GM12878 (cell line): ENCODE data around the gene PTP4A1. TPM values are rescaled to one million over a fixed set of nuclear protein-coding genes. Genes with fewer than 3 reads are reported as not detected.

Source experiments
- ATAC-seq: fragments of 200-7000 bp; cut with Tn5 transposase; 3 replicates; pipeline ENCODE4 v1.9.1; 2020; ENCODE audit warnings: mild to moderate bottlenecking, moderate library complexity
- BruUV-seq: library from RNA; stranded (reverse); fragments of 400-500 nt; replicated peaks from 2 replicates; lab custom pipeline; 2021; lab: Mats Ljungman, UMichigan
- CTCF ChIA-PET: fragments of 300-600 bp; sonication (Branson Sonifier 250); formaldehyde crosslinking; extraction: SDS; loops from one replicate; lab custom pipeline; 2021; ENCODE audit warnings: inconsistent platforms; lab: Yijun Ruan, JAX
- POLR2A ChIA-PET: fragments of 350-600 bp; formaldehyde crosslinking; extraction: SDS; loops from one replicate; lab custom pipeline; 2021; ENCODE audit warnings: inconsistent platforms; lab: Charles Lee
- RAD21 ChIA-PET: fragments of 300-600 bp; sonication (Branson Sonifier 250); formaldehyde crosslinking; loops from one replicate; lab custom pipeline; 2023; ENCODE audit warnings: antibody characterized with exemption; ENCODE audit not compliant: unreplicated experiment; lab: Charles Lee
- SMC1A ChIA-PET: fragments of 300-600 bp; sonication (Branson Sonifier 250); formaldehyde crosslinking; loops from one replicate; lab custom pipeline; 2023; ENCODE audit not compliant: unreplicated experiment, uncharacterized antibody; lab: Charles Lee
- DNase-seq: peaks from one replicate; pipeline ENCODE4 v3.0.0-alpha.2; 2011; ENCODE audit warnings: low read depth, low spot score
- FAIRE-seq: peaks from 3 replicates; lab custom pipeline; 2011; peaks lifted over from hg19 to GRCh38; lab: Jason Lieb, UNC
- H2AFZ ChIP-seq: 2 replicates; pipeline ENCODE4 v1.6.0; 2011; ENCODE audit warnings: low read depth, low read length, control low read depth; ENCODE audit not compliant: control insufficient read depth
- H3K27ac ChIP-seq: 2 replicates; pipeline ENCODE4 v1.5.1; 2011; ENCODE audit warnings: control low read depth; ENCODE audit not compliant: control insufficient read depth, insufficient read depth
- H3K27me3 ChIP-seq, 2 experiments: replicated peaks in 1 of 2; 2 replicates each; pipeline versions ENCODE4 v1.6.0 to v1.6.1; 2011; ENCODE audit warnings: low read length in 1 of 2; ENCODE audit not compliant: control insufficient read depth in 2 of 2, insufficient read depth in 2 of 2
- H3K36me3 ChIP-seq, 2 experiments: 2 replicates each; pipeline ENCODE4 v1.5.1; 2011; ENCODE audit warnings: low read length in 1 of 2; ENCODE audit not compliant: control insufficient read depth in 2 of 2, insufficient read depth in 2 of 2
- H3K4me1 ChIP-seq: 2 replicates; pipeline ENCODE4 v1.6.1; 2011; ENCODE audit warnings: mild to moderate bottlenecking, low read length, moderate library complexity, mixed read lengths; ENCODE audit not compliant: control insufficient read depth, insufficient read depth
- H3K4me2 ChIP-seq: 2 replicates; pipeline ENCODE4 v1.6.0; 2011; ENCODE audit warnings: control low read depth; ENCODE audit not compliant: control insufficient read depth, insufficient read depth
- H3K4me3 ChIP-seq: fragments of 200-600 bp; sonication (generic); 2 replicates; pipeline ENCODE4 v1.5.1; 2016
- H3K79me2 ChIP-seq: 2 replicates; pipeline ENCODE4 v1.6.0; 2011; ENCODE audit warnings: low read length; ENCODE audit not compliant: control insufficient read depth, insufficient read depth
- H3K9ac ChIP-seq: 2 replicates; pipeline ENCODE4 v1.8.0; 2011; ENCODE audit warnings: low read length, control low read depth, mixed read lengths; ENCODE audit not compliant: control insufficient read depth, insufficient read depth
- H3K9me3 ChIP-seq: replicated peaks from 3 replicates; pipeline ENCODE4 v1.5.1; 2011; ENCODE audit warnings: mild to moderate bottlenecking, low read length; ENCODE audit not compliant: control insufficient read depth, insufficient read depth
- H4K20me1 ChIP-seq: 2 replicates; pipeline ENCODE4 v1.6.0; 2011; ENCODE audit not compliant: control insufficient read depth, insufficient read depth
- CHD1 ChIP-seq: IDR thresholded peaks from 2 replicates; pipeline ENCODE4 v1.6.1; 2012; ENCODE audit warnings: low read depth, low read length, improper control_type of control experiment
- CHD2 ChIP-seq: IDR thresholded peaks from 2 replicates; pipeline ENCODE4 v1.6.1; 2011; ENCODE audit warnings: low read depth, low read length, improper control_type of control experiment, borderline replicate concordance
- CREB1 ChIP-seq: IDR thresholded peaks from 2 replicates; pipeline ENCODE4 v1.6.1; 2012; ENCODE audit warnings: low read depth, mild to moderate bottlenecking, inconsistent platforms
- GATAD2B ChIP-seq: fragments of 450-650 bp; conservative IDR thresholded peaks from 2 replicates; pipeline ENCODE4 v1.6.1; 2017; ENCODE audit warnings: low read depth, mild to moderate bottlenecking, moderate library complexity
- HCFC1 ChIP-seq: fragments of 150-350 bp; IDR thresholded peaks from 2 replicates; pipeline ENCODE4 v1.6.1; 2014; ENCODE audit warnings: low read length
- HDGF ChIP-seq: fragments of 450-650 bp; IDR thresholded peaks from 2 replicates; pipeline ENCODE4 v1.6.1; 2016; ENCODE audit warnings: antibody characterized with exemption
- MEF2B ChIP-seq: fragments of 450-650 bp; IDR thresholded peaks from 2 replicates; pipeline ENCODE4 v1.6.1; 2018; ENCODE audit warnings: mild to moderate bottlenecking, moderate library complexity; ENCODE audit not compliant: partially characterized antibody, poor library complexity, severe bottlenecking
- PAX5 ChIP-seq: IDR thresholded peaks from 2 replicates; pipeline ENCODE4 v1.6.1; 2011; ENCODE audit warnings: low read depth, low read length, borderline replicate concordance
- RFX5 ChIP-seq: IDR thresholded peaks from 2 replicates; pipeline ENCODE4 v1.6.1; 2011; ENCODE audit warnings: low read depth, low read length, improper control_type of control experiment
- SMAD1 ChIP-seq: fragments of 450-650 bp; IDR thresholded peaks from 2 replicates; pipeline ENCODE4 v1.6.1; 2018; ENCODE audit warnings: mild to moderate bottlenecking, low read depth; ENCODE audit not compliant: partially characterized antibody
- SMAD5 ChIP-seq: IDR thresholded peaks from 2 replicates; pipeline ENCODE4 v1.6.1; 2016; ENCODE audit warnings: antibody characterized with exemption, low read depth
- TBL1XR1 ChIP-seq: IDR thresholded peaks from 2 replicates; pipeline ENCODE4 v1.6.1; 2012; ENCODE audit warnings: low read depth, low read length, improper control_type of control experiment
- ZNF207 ChIP-seq: fragments of 450-650 bp; IDR thresholded peaks from 2 replicates; pipeline ENCODE4 v1.6.1; 2014; ENCODE audit warnings: antibody characterized with exemption, mild to moderate bottlenecking, borderline replicate concordance
- WGBS: methylation state at CpG from one replicate; pipeline ENCODE4 v1.1.6; 2016; ENCODE audit warnings: low lambda C conversion rate; ENCODE audit not compliant: insufficient replicate concordance, insufficient coverage; ENCODE audit errors: missing lambda C conversion rate; 5-methylcytosine and 5-hydroxymethylcytosine counted together
- in situ Hi-C: fragments of 300-500 bp; cut with MboI; formaldehyde crosslinking; loops from 9 replicates; pipeline ENCODE4 v1.14.3; 2018; ENCODE audit warnings: mixed read lengths
- intact Hi-C: fragments of 100-400 bp; cut with micrococcal nuclease; formaldehyde crosslinking; loops from one replicate; pipeline ENCODE4 v1.14.2; 2022; ENCODE audit not compliant: unreplicated experiment
- polyA plus RNA-seq, 11 experiments: library from polyadenylated mRNA; depleted of rRNA in 4 of 11; unstranded in 6 of 11; stranded (reverse) in 5 of 11; fragments of >200 nt; fragmentation: Nextera tagmentation in 4 of 11; fragmentation: Illumina TruSeq in 1 of 11; extraction: Ambion mirVana in 4 of 11; extraction: Trizol in 1 of 11; gene quantifications; 1 replicate in 1 of 11; 2 replicates in 10 of 11; pipeline versions ENCODE4 v1.2.1 to v1.2.3, GENCODE V29; 2011 to 2016; ENCODE audit warnings: inconsistent platforms in 2 of 11, missing spikeins in 2 of 11, low read depth in 1 of 11
- total RNA-seq, 4 experiments: library from RNA; depleted of rRNA in 3 of 4; stranded (reverse); fragments of >200 nt in 3 of 4; fragmentation: Illumina TruSeq in 1 of 4; extraction: Trizol in 1 of 4; gene quantifications; 2 replicates each; pipeline versions ENCODE4 v1.2.1 to v1.2.3, GENCODE V29; 2013 to 2021
- TF ChIP-seq, protein P1 (sequence below): IDR thresholded peaks from 2 replicates; pipeline ENCODE4 v1.6.1; 2012; ENCODE audit warnings: low read length, inconsistent platforms
- TF ChIP-seq, protein P2 (sequence below): fragments of 450-650 bp; IDR thresholded peaks from 2 replicates; pipeline ENCODE4 v1.6.1; 2016; ENCODE audit warnings: mild to moderate bottlenecking, moderate library complexity, borderline replicate concordance

The PTP4A1 gene
- total and polyA plus RNA-seq, 10 of the 15 experiments (the other 5 are each of a cell fraction or from before 2014, with no cell fraction given) = 8.5 to 190 (median 46.4) TPM; not detected in 2

DNA sequence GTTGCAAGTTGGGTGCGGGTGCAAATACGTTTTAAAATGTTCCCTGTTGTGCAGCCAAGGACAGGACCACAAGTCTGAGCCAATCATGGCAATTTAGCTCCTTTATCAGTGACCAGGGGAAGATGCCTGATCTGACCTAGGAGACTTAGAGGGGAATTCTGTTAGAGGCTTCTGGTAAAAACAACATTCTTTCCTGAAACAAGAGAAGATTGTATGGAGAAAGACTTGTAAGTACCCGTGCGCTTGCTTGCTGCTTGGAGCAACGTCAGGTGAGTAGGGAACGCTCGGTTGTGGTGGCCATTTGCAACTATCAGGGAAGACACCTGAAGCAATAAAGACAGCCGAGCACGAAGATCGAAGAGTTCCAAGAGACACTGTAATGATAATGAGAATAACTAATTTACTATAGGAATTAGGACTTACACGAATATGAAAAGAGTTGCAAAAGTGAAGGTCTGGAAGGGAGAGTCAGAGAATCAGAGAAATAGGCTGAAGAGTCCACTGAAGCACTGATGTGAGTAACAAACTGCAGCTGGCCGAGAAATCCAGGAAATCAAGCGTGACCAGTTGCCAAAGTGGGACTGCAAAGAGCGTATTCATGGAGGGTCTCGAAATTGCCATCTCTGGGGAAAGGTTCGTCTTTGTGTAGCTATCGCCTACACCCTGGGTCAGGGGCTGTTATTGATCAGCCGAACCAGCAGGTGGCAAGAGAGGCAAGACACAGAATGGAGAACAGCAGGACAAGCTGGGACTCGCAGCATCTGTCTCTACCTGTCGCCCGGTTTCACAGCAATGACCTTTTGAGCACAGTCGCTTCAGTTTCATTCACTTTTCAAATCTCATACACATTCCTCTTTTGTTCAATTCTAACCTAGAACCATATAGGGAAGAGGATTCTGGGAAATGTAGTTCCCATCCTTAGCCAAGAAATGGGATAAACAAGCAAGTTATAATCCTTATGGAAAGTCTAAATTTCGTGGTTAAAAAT, 26.1 kb downstream of the PTP4A1 start:
- intact Hi-C loops = loop anchor here (1.0 to 2.0 kb wide), 3 partner anchors 167 to 246 kb away; no protein-coding TSS in a partner anchor
- H3K27me3 ChIP-seq = no peaks in the 10 kb centered on the region
- 1% methylated on average over 23 of the region's 23 CpGs for WGBS
- H3K4me2 ChIP-seq = peak overlapping the region; percentile 98
- DNase-seq (peak; percentile 57), FAIRE-seq (peak; percentile 99), ATAC-seq (peak; percentile 100)
- H3K36me3 ChIP-seq = no peaks in the 10 kb centered on the region
- in situ Hi-C loops = loop anchor here (5.0 kb wide), 2 partner anchors 164 to 246 kb away; no protein-coding TSS in a partner anchor
- H3K79me2 ChIP-seq = no peaks in the 10 kb centered on the region
- no TSS peak for BruUV-seq
- SMC1A ChIA-PET = interaction anchor here (0.6 to 5.7 kb wide), 63 partner anchors 9 to 1470 kb away, joined by 3 to 95 read pairs (median 4); partner anchors contain the start of gene PHF3
- RAD21 ChIA-PET = interaction anchor here (0.5 to 3.1 kb wide), 39 partner anchors 11 to 856 kb away, joined by 3 to 69 read pairs (median 4); partner anchors contain the start of gene PHF3
- no peaks in the 10 kb centered on the region for H4K20me1 ChIP-seq
- H3K4me1 ChIP-seq = peaks cover 6% of the 10 kb centered on the region
- peak overlapping the region; percentile 99 for H2AFZ ChIP-seq
- H3K27ac ChIP-seq = peak overlapping the region; percentile 56
- H3K4me3 ChIP-seq = peak overlapping the region; percentile 74
- H3K9me3 ChIP-seq = no peaks in the 10 kb centered on the region
- CTCF ChIA-PET = interaction anchor here (0.6 to 6.4 kb wide), 64 partner anchors 9 to 303 kb away, joined by 3 to 151 read pairs (median 5); partner anchors contain the start of gene PHF3
- peak overlapping the region; percentile 75 for H3K9ac ChIP-seq
- POLR2A ChIA-PET = interaction anchor here (1.0 to 2.3 kb wide), 8 partner anchors 13 to 246 kb away, joined by 3 to 8 read pairs (median 4); no protein-coding TSS in a partner anchor
- TF ChIP-seq HDGF = no peak
- no peak for TF ChIP-seq SMAD1
- TF ChIP-seq GATAD2B = no peak
- no peak for TF ChIP-seq TBL1XR1
- no peak for TF ChIP-seq CREB1
- no peak for TF ChIP-seq CHD2
- TF ChIP-seq SMAD5 = no peak
- no peak for TF ChIP-seq CHD1
- peak; percentile 51; the same call in 1 of the 2 replicates for TF ChIP-seq ZNF207
- no peak for TF ChIP-seq RFX5
- TF ChIP-seq, protein P1, sequence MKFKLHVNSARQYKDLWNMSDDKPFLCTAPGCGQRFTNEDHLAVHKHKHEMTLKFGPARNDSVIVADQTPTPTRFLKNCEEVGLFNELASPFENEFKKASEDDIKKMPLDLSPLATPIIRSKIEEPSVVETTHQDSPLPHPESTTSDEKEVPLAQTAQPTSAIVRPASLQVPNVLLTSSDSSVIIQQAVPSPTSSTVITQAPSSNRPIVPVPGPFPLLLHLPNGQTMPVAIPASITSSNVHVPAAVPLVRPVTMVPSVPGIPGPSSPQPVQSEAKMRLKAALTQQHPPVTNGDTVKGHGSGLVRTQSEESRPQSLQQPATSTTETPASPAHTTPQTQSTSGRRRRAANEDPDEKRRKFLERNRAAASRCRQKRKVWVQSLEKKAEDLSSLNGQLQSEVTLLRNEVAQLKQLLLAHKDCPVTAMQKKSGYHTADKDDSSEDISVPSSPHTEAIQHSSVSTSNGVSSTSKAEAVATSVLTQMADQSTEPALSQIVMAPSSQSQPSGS = no peak
- TF ChIP-seq, protein P2, sequence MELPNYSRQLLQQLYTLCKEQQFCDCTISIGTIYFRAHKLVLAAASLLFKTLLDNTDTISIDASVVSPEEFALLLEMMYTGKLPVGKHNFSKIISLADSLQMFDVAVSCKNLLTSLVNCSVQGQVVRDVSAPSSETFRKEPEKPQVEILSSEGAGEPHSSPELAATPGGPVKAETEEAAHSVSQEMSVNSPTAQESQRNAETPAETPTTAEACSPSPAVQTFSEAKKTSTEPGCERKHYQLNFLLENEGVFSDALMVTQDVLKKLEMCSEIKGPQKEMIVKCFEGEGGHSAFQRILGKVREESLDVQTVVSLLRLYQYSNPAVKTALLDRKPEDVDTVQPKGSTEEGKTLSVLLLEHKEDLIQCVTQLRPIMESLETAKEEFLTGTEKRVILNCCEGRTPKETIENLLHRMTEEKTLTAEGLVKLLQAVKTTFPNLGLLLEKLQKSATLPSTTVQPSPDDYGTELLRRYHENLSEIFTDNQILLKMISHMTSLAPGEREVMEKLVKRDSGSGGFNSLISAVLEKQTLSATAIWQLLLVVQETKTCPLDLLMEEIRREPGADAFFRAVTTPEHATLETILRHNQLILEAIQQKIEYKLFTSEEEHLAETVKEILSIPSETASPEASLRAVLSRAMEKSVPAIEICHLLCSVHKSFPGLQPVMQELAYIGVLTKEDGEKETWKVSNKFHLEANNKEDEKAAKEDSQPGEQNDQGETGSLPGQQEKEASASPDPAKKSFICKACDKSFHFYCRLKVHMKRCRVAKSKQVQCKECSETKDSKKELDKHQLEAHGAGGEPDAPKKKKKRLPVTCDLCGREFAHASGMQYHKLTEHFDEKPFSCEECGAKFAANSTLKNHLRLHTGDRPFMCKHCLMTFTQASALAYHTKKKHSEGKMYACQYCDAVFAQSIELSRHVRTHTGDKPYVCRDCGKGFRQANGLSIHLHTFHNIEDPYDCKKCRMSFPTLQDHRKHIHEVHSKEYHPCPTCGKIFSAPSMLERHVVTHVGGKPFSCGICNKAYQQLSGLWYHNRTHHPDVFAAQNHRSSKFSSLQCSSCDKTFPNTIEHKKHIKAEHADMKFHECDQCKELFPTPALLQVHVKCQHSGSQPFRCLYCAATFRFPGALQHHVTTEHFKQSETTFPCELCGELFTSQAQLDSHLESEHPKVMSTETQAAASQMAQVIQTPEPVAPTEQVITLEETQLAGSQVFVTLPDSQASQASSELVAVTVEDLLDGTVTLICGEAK = no peak
- TF ChIP-seq PAX5 = no peak
- TF ChIP-seq MEF2B = no peak
- TF ChIP-seq HCFC1 = peak; percentile 58
